ENCODE results near the gene VASN.
"Not testable (repeated sequence)": the region's sequence is repeated elsewhere in the genome, so short reads cannot be mapped to it uniquely, and the experiment has no call there.

Gene VASN

GRCh38 chr16:4332623-4333307, 38.9 kb upstream of the VASN start:
- no peak for TF ChIP-seq CTCF (IDR thresholded peaks at IDR 0.05; ENCODE audit: borderline replicate concordance, control extremely low read depth, extremely low read depth, insufficient read depth, missing control alignments)
- in situ Hi-C loops (cut with MboI; ENCODE audit: low sequenced_read_pairs, unreplicated experiment): no loop called here
- no peak for DNase-seq (ENCODE audit: low spot score)

- in situ Hi-C loops (cut with MboI; ENCODE audit: low sequenced_read_pairs, unreplicated experiment): no loop called here
- TF ChIP-seq CTCF (IDR thresholded peaks at IDR 0.05; ENCODE audit: borderline replicate concordance, control extremely low read depth, extremely low read depth, insufficient read depth, missing control alignments): no peak
- DNase-seq (ENCODE audit: low spot score): no peak
Measured at GRCh38 chr16:4333308-4333638, 38.4 kb upstream of the VASN start.

GRCh38 chr16:4333714-4334113, 37.9 kb upstream of the VASN start:
- DNase-seq (ENCODE audit: low spot score); in situ Hi-C loops (cut with MboI; ENCODE audit: low sequenced_read_pairs, unreplicated experiment): not testable (repeated sequence)

GRCh38 chr16:4334724-4335495, 36.7 kb upstream of the VASN start:
- no peak for DNase-seq (ENCODE audit: low spot score)
- in situ Hi-C loops (cut with MboI; ENCODE audit: low sequenced_read_pairs, unreplicated experiment): no loop called here
- TF ChIP-seq CTCF (IDR thresholded peaks at IDR 0.05; ENCODE audit: borderline replicate concordance, control extremely low read depth, extremely low read depth, insufficient read depth, missing control alignments): no peak

- no peak for TF ChIP-seq CTCF (IDR thresholded peaks at IDR 0.05; ENCODE audit: borderline replicate concordance, control extremely low read depth, extremely low read depth, insufficient read depth, missing control alignments)
- in situ Hi-C loops (cut with MboI; ENCODE audit: low sequenced_read_pairs, unreplicated experiment): no loop called here
Measured at GRCh38 chr16:4336701-4337539, 34.7 kb upstream of the VASN start.

GRCh38 chr16:4337540-4338088, 34.0 kb upstream of the VASN start:
- DNase-seq (ENCODE audit: low spot score): no peak
- TF ChIP-seq CTCF (IDR thresholded peaks at IDR 0.05; ENCODE audit: borderline replicate concordance, control extremely low read depth, extremely low read depth, insufficient read depth, missing control alignments): no peak
- in situ Hi-C loops (cut with MboI; ENCODE audit: low sequenced_read_pairs, unreplicated experiment): no loop called here

More at GRCh38 chr16:4336701-4337539, 34.7 kb upstream of the VASN start:
- no peak for DNase-seq (ENCODE audit: low spot score)

All from GM13976 (cell line).